A673 (cell line): ENCODE measurements around the gene SMAGP.

ENCODE experiments used
- EZH2 ChIP-seq: fragments of 200-600 bp; sonication (generic); IDR thresholded peaks from 2 replicates; pipeline ENCODE4 v1.6.1; 2017; ENCODE audit warnings: borderline replicate concordance, low read depth, mild to moderate bottlenecking, mixed read lengths, antibody characterized with exemption, low read length; ENCODE audit not compliant: poor library complexity, severe bottlenecking
- TF ChIP-seq, protein P1 (sequence below): fragments of 300-800, 200-600 bp; sonication (generic); conservative IDR thresholded peaks from 2 replicates; pipeline ENCODE4 v1.5.1; 2017; ENCODE audit warnings: low read depth, mild to moderate bottlenecking, antibody characterized with exemption, low read length, moderate library complexity, mixed read lengths

DNA sequence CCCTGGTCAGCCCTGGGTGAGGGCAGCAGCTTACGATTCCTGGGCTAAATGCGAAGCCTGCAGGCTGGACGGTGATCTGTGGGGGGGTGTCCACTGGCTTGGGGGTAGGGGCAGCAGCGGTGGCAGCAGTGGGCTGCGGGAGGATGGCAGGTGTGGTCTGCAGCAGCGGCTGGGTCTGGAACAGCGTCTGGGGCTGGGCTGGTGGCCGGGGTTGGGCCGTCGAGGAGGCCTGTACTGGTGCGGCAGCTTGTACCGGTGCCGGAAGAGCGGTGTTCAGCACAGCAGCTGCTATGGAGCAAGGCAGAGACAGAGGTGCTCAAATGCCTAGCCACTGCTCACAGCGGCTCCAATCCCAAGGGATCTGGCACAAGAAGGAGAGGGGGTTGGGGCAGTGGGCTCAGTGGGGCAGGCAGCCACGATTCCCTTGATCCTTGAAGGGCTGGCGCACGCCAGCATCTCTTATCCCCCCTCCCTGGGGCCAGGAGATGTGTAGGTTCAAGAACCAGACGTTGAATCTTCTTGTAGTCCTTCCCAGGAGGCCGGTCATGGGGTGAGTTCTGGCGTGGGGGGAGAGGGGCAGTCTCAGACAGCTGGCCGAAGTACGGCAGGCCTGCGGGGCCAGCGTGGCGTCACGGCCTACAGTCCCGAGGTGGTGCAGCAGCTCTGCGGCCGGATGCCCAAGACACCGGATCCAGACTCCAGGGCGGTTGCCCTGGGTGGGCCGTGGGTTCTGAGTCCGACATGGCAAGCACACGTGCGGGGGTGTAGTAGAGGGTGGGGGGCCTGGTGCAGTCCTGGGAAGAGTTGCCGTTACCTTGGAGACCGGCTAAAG, 72.3 kb downstream of the SMAGP start:
- TF ChIP-seq, protein P1, sequence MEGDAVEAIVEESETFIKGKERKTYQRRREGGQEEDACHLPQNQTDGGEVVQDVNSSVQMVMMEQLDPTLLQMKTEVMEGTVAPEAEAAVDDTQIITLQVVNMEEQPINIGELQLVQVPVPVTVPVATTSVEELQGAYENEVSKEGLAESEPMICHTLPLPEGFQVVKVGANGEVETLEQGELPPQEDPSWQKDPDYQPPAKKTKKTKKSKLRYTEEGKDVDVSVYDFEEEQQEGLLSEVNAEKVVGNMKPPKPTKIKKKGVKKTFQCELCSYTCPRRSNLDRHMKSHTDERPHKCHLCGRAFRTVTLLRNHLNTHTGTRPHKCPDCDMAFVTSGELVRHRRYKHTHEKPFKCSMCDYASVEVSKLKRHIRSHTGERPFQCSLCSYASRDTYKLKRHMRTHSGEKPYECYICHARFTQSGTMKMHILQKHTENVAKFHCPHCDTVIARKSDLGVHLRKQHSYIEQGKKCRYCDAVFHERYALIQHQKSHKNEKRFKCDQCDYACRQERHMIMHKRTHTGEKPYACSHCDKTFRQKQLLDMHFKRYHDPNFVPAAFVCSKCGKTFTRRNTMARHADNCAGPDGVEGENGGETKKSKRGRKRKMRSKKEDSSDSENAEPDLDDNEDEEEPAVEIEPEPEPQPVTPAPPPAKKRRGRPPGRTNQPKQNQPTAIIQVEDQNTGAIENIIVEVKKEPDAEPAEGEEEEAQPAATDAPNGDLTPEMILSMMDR = no peak
- TF ChIP-seq EZH2 = no peak
